K562 (cell line): Measurements from ENCODE around the gene NLRP6. TPM values are rescaled to one million over a fixed set of nuclear protein-coding genes. Genes with fewer than 3 reads are reported as not detected.

Source experiments
- CHD4 ChIP-seq: fragments of 200-600 bp; sonication (generic); IDR thresholded peaks from 3 replicates; pipeline ENCODE4 v1.6.1; 2012; ENCODE audit warnings: low read depth, mild to moderate bottlenecking, mixed read lengths, low read length, inconsistent platforms; ENCODE audit not compliant: insufficient read depth, insufficient replicate concordance, poor library complexity, severe bottlenecking
- JUNB ChIP-seq: fragments of 450-650 bp; formaldehyde crosslinking; conservative IDR thresholded peaks from 2 replicates; pipeline ENCODE4 v1.4.0; 2020; ENCODE audit warnings: mild to moderate bottlenecking
- LEF1 ChIP-seq: fragments of 450-650 bp; IDR thresholded peaks from 2 replicates; pipeline ENCODE4 v1.6.1; 2016; ENCODE audit warnings: mild to moderate bottlenecking
- MCM2 ChIP-seq: fragments of 450-650 bp; IDR thresholded peaks from 2 replicates; pipeline ENCODE4 v1.6.1; 2017; ENCODE audit warnings: low read depth, mild to moderate bottlenecking
- NFYB ChIP-seq: IDR thresholded peaks from 2 replicates; pipeline ENCODE4 v1.6.1; 2011; ENCODE audit warnings: mild to moderate bottlenecking, moderate library complexity; ENCODE audit not compliant: insufficient read length; ENCODE audit errors: extremely low read depth
- POLR2AphosphoS5 ChIP-seq: IDR thresholded peaks from 2 replicates; pipeline ENCODE4 v1.6.1; 2011; ENCODE audit warnings: mild to moderate bottlenecking, low read depth, low read length, moderate library complexity; ENCODE audit not compliant: control insufficient read depth, insufficient read depth
- SIX5 ChIP-seq, 2 experiments: IDR thresholded peaks; 2 replicates each; pipeline ENCODE4 v1.6.1; 2011; ENCODE audit warnings: low read length in 2 of 2, borderline replicate concordance in 1 of 2, low read depth in 1 of 2, mild to moderate bottlenecking in 1 of 2, moderate library complexity in 1 of 2; ENCODE audit not compliant: insufficient read depth in 1 of 2
- ZFPM2 ChIP-seq: fragments of 250-450 bp; sonication (Bioruptor Pico); IDR thresholded peaks from 2 replicates; pipeline ENCODE4 v1.5.1; 2022; ENCODE audit warnings: mild to moderate bottlenecking
- ZNF263 ChIP-seq: sonication (generic); formaldehyde crosslinking; IDR thresholded peaks from 2 replicates; pipeline ENCODE4 v1.8.0; 2022; ENCODE audit warnings: mild to moderate bottlenecking, missing genetic modification reagents, borderline replicate concordance
- ZNF407 ChIP-seq: fragments of 450-650 bp; IDR thresholded peaks from 2 replicates; pipeline ENCODE4 v1.6.1; 2016; ENCODE audit warnings: low read depth
- ZNF778 ChIP-seq: fragments of 450-650 bp; formaldehyde crosslinking; IDR thresholded peaks from 2 replicates; pipeline ENCODE4 v1.4.0; 2020; ENCODE audit warnings: mild to moderate bottlenecking, moderate library complexity
- polyA plus RNA-seq, 8 experiments: library from polyadenylated mRNA; depleted of rRNA in 4 of 8; stranded (reverse) in 5 of 8; unstranded in 3 of 8; fragments of >200 nt; fragmentation: Nextera tagmentation in 2 of 8; fragmentation: Illumina TruSeq in 1 of 8; extraction: Ambion mirVana in 2 of 8; extraction: Trizol in 1 of 8; gene quantifications; 2 replicates each; pipeline versions ENCODE4 v1.2.1 to v1.2.3, GENCODE V29; 2011 to 2014; ENCODE audit warnings: inconsistent platforms in 1 of 8, missing spikeins in 1 of 8
- total RNA-seq, 7 experiments: library from RNA; depleted of rRNA in 6 of 7; stranded (reverse); fragments of >200 nt in 6 of 7; fragmentation: Illumina TruSeq in 2 of 7; extraction: Trizol in 2 of 7; gene quantifications; 2 replicates each; pipeline versions ENCODE4 v1.2.1 to v1.2.3, GENCODE V29; 2011 to 2021; ENCODE audit warnings: low replicate concordance in 1 of 7

Gene NLRP6
- total and polyA plus RNA-seq, 9 of the 15 experiments (the other 6 are each of a cell fraction or from before 2014, with no cell fraction given), result 0.03 to 0.18 (median 0.15) TPM; not detected in 5

GRCh38 chr11:235997-236773, 42.0 kb upstream of the NLRP6 start, which contains the start of gene SIRT3 (continued):
- peak; percentile 59; the same call in 1 of the 2 replicates for TF ChIP-seq POLR2AphosphoS5
- no peak for TF ChIP-seq ZNF778 (CRISPR knock-in tag)
- TF ChIP-seq ZNF407, result no peak
- TF ChIP-seq JUNB (CRISPR knock-in tag), result no peak
- no peak for TF ChIP-seq MCM2
- TF ChIP-seq CHD4, result no peak
- TF ChIP-seq SIX5 (IDR thresholded peaks at IDR 0.05; ENCODE audit: borderline replicate concordance in 1 of 2, insufficient read depth in 1 of 2, low read depth in 1 of 2, low read length in 2 of 2), result 0 out of 4 replicates have a peak, but pooled peaks of 1 of the 2 experiments have one; percentile 12
- TF ChIP-seq ZNF263 (CRISPR knock-in tag), result no peak; the same call in 1 of the 2 replicates
- TF ChIP-seq NFYB, result no peak
- peak; percentile 57; the same call in 1 of the 2 replicates for TF ChIP-seq LEF1
- TF ChIP-seq ZFPM2 (CRISPR knock-in tag), result 0 out of 2 replicates have a peak, but pooled peaks have one; percentile 56
